ENCODE data around the gene HINT3.

DNA sequence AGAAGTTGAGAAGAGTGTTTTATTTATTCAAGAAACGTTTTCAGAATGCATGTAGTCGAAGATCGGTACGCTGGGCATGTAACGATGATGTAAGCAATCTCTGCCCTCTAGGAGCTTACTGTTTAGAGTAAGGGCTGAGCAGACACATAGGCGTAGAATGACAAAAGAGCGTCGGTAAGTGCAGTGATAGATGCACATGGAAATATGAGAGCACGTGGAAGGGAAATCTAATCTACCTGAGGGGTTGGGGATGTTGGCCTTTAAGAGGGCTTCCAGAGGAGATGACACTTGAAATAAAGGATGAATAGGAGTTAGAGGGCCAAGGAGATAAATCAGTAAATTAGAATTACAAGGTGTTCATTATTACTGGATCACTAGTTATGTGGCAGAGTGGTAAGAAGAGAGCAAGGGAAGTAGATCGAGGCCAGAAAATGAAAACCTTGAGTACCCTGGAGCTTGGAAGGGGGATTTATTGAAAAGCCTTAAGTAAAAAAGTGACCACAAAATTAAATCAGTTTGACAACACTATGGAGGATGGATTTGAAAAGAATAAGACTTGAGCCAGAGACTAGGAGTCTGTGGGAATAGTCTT lies 30.6 kb downstream of the HINT3 start:
- TF ChIP-seq POLR2A (IDR thresholded peaks at IDR 0.05), result no peak
- TF ChIP-seq, protein P1, sequence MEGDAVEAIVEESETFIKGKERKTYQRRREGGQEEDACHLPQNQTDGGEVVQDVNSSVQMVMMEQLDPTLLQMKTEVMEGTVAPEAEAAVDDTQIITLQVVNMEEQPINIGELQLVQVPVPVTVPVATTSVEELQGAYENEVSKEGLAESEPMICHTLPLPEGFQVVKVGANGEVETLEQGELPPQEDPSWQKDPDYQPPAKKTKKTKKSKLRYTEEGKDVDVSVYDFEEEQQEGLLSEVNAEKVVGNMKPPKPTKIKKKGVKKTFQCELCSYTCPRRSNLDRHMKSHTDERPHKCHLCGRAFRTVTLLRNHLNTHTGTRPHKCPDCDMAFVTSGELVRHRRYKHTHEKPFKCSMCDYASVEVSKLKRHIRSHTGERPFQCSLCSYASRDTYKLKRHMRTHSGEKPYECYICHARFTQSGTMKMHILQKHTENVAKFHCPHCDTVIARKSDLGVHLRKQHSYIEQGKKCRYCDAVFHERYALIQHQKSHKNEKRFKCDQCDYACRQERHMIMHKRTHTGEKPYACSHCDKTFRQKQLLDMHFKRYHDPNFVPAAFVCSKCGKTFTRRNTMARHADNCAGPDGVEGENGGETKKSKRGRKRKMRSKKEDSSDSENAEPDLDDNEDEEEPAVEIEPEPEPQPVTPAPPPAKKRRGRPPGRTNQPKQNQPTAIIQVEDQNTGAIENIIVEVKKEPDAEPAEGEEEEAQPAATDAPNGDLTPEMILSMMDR (IDR thresholded peaks at IDR 0.05), result no peak
- no peak for TF ChIP-seq POLR2AphosphoS5 (IDR thresholded peaks at IDR 0.05)

Measured in prostate gland (tissue), 2 donors.